ENCODE data around the gene ZCCHC13. TPM values are rescaled to one million over a fixed set of nuclear protein-coding genes. Genes with fewer than 3 reads are reported as not detected.
"Not testable (repeated sequence)": the region's sequence is repeated elsewhere in the genome, so short reads cannot be mapped to it uniquely, and the experiment has no call there.

Gene ZCCHC13
- total RNA-seq, 1 donor from 2014 or later: not detected

- DNase-seq (ENCODE audit: low read depth in 2 of 2): no peak
These were observed 17.2 kb downstream of the ZCCHC13 start for GRCh38 chrX:74321191-74321590.

- no peak for DNase-seq (ENCODE audit: low read depth in 2 of 2)
These were observed 20.2 kb downstream of the ZCCHC13 start for GRCh38 chrX:74324131-74324530.

GRCh38 chrX:74325130-74326059, 21.4 kb downstream of the ZCCHC13 start:
- DNase-seq (ENCODE audit: low read depth in 2 of 2): no peak

- no peak for DNase-seq (ENCODE audit: low read depth in 2 of 2)
These were observed 34.9 kb downstream of the ZCCHC13 start for GRCh38 chrX:74338852-74339251.

- peak; percentile 6 to 23 for DNase-seq (ENCODE audit: low read depth in 2 of 2)
These were observed 36.1 kb downstream of the ZCCHC13 start for GRCh38 chrX:74340051-74340450.

- not testable (repeated sequence) for DNase-seq (ENCODE audit: low read depth in 2 of 2)
These were observed 38.2 kb downstream of the ZCCHC13 start for GRCh38 chrX:74342211-74342610.

- DNase-seq (ENCODE audit: low read depth in 2 of 2): peak; percentile 73 to 88
These were observed 39.6 kb downstream of the ZCCHC13 start for GRCh38 chrX:74343343-74344279.

GRCh38 chrX:74344280-74344622, 40.3 kb downstream of the ZCCHC13 start:
- no peak for DNase-seq (ENCODE audit: low read depth in 2 of 2)

- DNase-seq (ENCODE audit: low read depth in 2 of 2): peak in 1 of 2 donors; percentile 55
These were observed 42.1 kb downstream of the ZCCHC13 start for GRCh38 chrX:74346088-74346487.

- DNase-seq (ENCODE audit: low read depth in 2 of 2): no peak
These were observed 45.4 kb downstream of the ZCCHC13 start for GRCh38 chrX:74349387-74349786.

- DNase-seq (ENCODE audit: low read depth in 2 of 2): no peak
These were observed 47.8 kb downstream of the ZCCHC13 start for GRCh38 chrX:74351760-74352159.

- no peak for DNase-seq (ENCODE audit: low read depth in 2 of 2)
These were observed 50.0 kb downstream of the ZCCHC13 start for GRCh38 chrX:74353984-74354383.

Other genes with a start within 250 kb of the ZCCHC13 start
- 0.44 and 0.60 TPM in 2 replicates for gene SLC16A2, start 117.3 kb downstream of the ZCCHC13 start, total RNA-seq

All from lung microvascular endothelial cell (primary cell).